ENCODE measurements around the gene NINJ2. TPM values are rescaled to one million over a fixed set of nuclear protein-coding genes. Genes with fewer than 3 reads are reported as not detected.

NINJ2 gene
- total and polyA plus RNA-seq, 8 donors: 0.32 to 1.8 (median 0.68) TPM

GRCh38 chr12:625998-626397 lies 37.2 kb downstream of the NINJ2 start:
- H3K4me1 ChIP-seq: no peaks in the 10 kb centered on the region
- H3K27me3 ChIP-seq: no peaks in the 10 kb centered on the region
- 93 to 98% methylated on average over 3 of the region's 3 CpGs for WGBS, 2 donors
- H3K27ac ChIP-seq: no peak overlapping the region
- no peak for TF ChIP-seq CTCF (IDR thresholded peaks at IDR 0.05)
- H3K9me3 ChIP-seq: no peaks in the 10 kb centered on the region
- ATAC-seq (no peak), FAIRE-seq (no peak), DNase-seq (no peak)
- intact Hi-C loops (cut with DNase I): no loop called here
- no peak overlapping the region for H3K4me3 ChIP-seq
- no peaks in the 10 kb centered on the region for H3K36me3 ChIP-seq

DNA sequence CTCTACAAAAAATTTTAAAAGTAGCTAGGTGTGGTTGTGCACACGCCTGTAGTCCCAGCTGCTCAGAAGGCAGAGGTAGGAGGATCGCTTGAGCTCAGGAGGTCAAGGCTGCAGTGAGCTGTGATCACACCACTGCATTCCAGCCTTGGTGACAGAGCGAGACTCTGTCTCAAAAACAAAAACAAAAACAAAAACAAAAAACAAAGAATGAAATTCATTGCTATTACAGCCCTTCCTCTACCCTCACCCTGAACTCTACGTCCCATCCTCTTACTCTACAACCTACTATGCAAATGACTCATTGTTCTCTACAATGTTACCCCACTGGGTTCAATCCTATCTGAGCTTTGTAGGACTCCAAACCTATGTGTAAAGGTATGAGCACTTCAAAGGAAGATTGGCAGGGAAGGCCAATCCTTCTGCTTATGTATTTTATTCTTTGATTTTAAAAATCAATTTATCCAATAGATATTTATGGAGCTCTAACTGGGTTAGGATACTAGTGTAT lies 39.3 kb downstream of the NINJ2 start:
- no peaks in the 10 kb centered on the region for H3K9me3 ChIP-seq
- no peaks in the 10 kb centered on the region for H3K4me1 ChIP-seq
- DNase-seq (no peak), ATAC-seq (no peak), FAIRE-seq (no peak)
- H3K27ac ChIP-seq: no peak overlapping the region
- no peak overlapping the region for H3K4me3 ChIP-seq
- WGBS, 2 donors: 88 to 91% methylated on average over 4 of the region's 4 CpGs
- no peak for TF ChIP-seq CTCF (IDR thresholded peaks at IDR 0.05)
- H3K36me3 ChIP-seq: no peaks in the 10 kb centered on the region
- intact Hi-C loops (cut with DNase I): no loop called here
- no peaks in the 10 kb centered on the region for H3K27me3 ChIP-seq

DNA sequence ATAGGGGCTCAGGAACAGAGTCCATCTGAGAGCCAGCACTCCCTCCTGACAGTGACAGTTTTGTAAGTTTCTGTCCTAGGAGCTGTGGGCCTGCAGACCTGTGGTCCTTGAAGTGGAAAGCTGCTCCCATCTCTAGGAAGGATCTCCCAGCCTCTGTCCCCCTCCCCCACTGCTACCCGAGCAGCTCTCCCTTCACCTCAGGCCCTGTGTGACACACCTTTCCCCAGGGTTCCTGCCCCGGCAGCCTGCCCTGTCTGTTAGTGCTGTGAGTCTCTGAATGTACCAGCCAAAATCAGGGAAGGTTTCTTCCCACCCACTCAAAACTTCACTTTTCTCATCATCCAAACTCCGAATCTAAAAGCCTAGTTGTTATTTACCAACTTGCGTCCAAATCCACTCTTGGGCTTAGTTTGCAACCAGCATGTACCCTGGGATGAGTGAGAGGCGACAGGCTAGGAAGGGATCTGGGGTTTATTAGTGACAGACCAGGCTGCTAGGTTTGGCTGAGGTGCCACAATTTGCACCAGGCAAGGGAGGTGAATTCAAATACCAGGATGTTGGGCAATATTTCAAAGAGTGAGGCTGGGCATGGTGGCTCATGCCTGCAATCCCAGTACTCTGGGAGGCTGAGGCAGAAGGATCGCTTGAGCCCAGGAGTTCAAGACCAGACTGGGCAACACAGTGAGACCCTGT lies 39.9 kb downstream of the NINJ2 start:
- no peak overlapping the region for H3K27ac ChIP-seq
- intact Hi-C loops (cut with DNase I): no loop called here
- no peaks in the 10 kb centered on the region for H3K27me3 ChIP-seq
- H3K4me1 ChIP-seq: no peaks in the 10 kb centered on the region
- 81% methylated on average over 6 of the region's 6 CpGs for WGBS, 2 donors
- no peak for ATAC-seq
- no peak for DNase-seq
- FAIRE-seq: no peak
- H3K4me3 ChIP-seq: no peak overlapping the region
- no peaks in the 10 kb centered on the region for H3K9me3 ChIP-seq
- H3K36me3 ChIP-seq: no peaks in the 10 kb centered on the region
- no peak for TF ChIP-seq CTCF (IDR thresholded peaks at IDR 0.05)

DNA sequence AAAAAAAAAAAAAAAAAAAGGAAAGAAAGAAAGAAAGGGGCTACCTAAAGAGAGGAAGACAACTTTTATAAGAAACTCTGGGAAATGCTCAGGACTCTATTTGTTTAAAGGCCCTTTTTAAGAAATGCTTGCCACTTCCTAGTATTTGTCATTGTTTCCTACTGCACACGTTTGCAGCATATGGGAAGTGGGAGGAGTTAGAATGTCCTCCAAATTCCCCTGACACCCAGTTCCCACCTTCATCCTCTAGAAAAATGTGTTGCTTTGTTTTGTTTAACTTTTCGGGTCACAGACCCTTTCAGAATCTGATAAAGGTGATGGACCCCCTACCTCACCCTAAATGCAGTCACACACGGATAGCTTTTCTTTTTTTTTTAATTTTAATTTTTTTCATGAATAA lies 40.8 kb downstream of the NINJ2 start:
- DNase-seq: no peak
- intact Hi-C loops (cut with DNase I): no loop called here
- Histone ChIP-seq H3K27me3 (no peaks in the 10 kb centered on the region), H3K4me3 (no peak overlapping the region), H3K4me1 (no peaks in the 10 kb centered on the region), H3K9me3 (no peaks in the 10 kb centered on the region), H3K27ac (no peak overlapping the region), H3K36me3 (no peaks in the 10 kb centered on the region)
- WGBS, 2 donors: 53 to 64% methylated on average over 3 of the region's 3 CpGs
- FAIRE-seq: no peak
- TF ChIP-seq CTCF (IDR thresholded peaks at IDR 0.05): no peak
- peak in 2 of 4 donors; percentile 48 to 55 for ATAC-seq

GRCh38 chr12:619346-619745 lies 43.9 kb downstream of the NINJ2 start:
- no peaks in the 10 kb centered on the region for H3K36me3 ChIP-seq
- intact Hi-C loops (cut with DNase I): no loop called here
- no peaks in the 10 kb centered on the region for H3K4me1 ChIP-seq
- no peak for FAIRE-seq
- H3K27me3 ChIP-seq: no peaks in the 10 kb centered on the region
- H3K9me3 ChIP-seq: no peaks in the 10 kb centered on the region
- 76 to 80% methylated on average over 4 of the region's 4 CpGs for WGBS, 2 donors
- ATAC-seq: no peak
- DNase-seq: no peak
- H3K27ac ChIP-seq: no peak overlapping the region
- no peak overlapping the region for H3K4me3 ChIP-seq
- no peak for TF ChIP-seq CTCF (IDR thresholded peaks at IDR 0.05)
